Colonic mucosa (tissue), 4 donors: ENCODE results near the gene BPIFB2. TPM values are rescaled to one million over a fixed set of nuclear protein-coding genes. Genes with fewer than 3 reads are reported as not detected.

ENCODE experiments used
- DNase-seq: peaks from one replicate; pipeline ENCODE4 v3.0.0-alpha.2; 2020
- H3K27ac ChIP-seq: fragments of 200-600 bp; one replicate; pipeline ENCODE4 v1.8.0; 2021
- H3K27me3 ChIP-seq: fragments of 200-600 bp; one replicate; pipeline ENCODE4 v1.8.0; 2021
- H3K36me3 ChIP-seq: fragments of 200-600 bp; one replicate; pipeline ENCODE4 v1.8.0; 2021
- H3K4me1 ChIP-seq: fragments of 200-600 bp; one replicate; pipeline ENCODE4 v1.8.0; 2021; ENCODE audit warnings: mild to moderate bottlenecking
- H3K4me3 ChIP-seq: fragments of 200-600 bp; one replicate; pipeline ENCODE4 v1.8.0; 2021
- H3K9ac ChIP-seq, 2 donors: one replicate each; pipeline ENCODE4 v1.7.0; 2013; ENCODE audit warnings: control low read depth in 2 of 2, low read depth in 2 of 2, low read length in 2 of 2
- H3K9me3 ChIP-seq: fragments of 200-600 bp; one replicate; pipeline ENCODE4 v1.8.0; 2021
- CTCF ChIP-seq: fragments of 200-600 bp; IDR thresholded peaks from one replicate; pipeline ENCODE4 v1.8.0; 2022; ENCODE audit warnings: antibody characterized with exemption, mild to moderate bottlenecking
- intact Hi-C: fragments of 100-400 bp; cut with DNase I; formaldehyde crosslinking; loops from one replicate; pipeline ENCODE4 v1.14.1; 2022
- total RNA-seq, 2 donors: library from RNA; stranded (reverse); fragmentation: NEBNext Ultra II Directional in 1 of 2; extraction: Animal tissue kit (Norgen Biotek cat#: 25700) in 1 of 2; gene quantifications; one replicate each; pipeline ENCODE4 v1.2.1, GENCODE V29; 2021
- donor health status: healthy.
- donor health status: DM: no; HTN: no; CAD: no.
- donor health status: DM: no; HTN: no; CAD: no.

The BPIFB2 gene
- total RNA-seq, 2 donors from 2014 or later = 0.35 TPM; not detected in 1

DNA sequence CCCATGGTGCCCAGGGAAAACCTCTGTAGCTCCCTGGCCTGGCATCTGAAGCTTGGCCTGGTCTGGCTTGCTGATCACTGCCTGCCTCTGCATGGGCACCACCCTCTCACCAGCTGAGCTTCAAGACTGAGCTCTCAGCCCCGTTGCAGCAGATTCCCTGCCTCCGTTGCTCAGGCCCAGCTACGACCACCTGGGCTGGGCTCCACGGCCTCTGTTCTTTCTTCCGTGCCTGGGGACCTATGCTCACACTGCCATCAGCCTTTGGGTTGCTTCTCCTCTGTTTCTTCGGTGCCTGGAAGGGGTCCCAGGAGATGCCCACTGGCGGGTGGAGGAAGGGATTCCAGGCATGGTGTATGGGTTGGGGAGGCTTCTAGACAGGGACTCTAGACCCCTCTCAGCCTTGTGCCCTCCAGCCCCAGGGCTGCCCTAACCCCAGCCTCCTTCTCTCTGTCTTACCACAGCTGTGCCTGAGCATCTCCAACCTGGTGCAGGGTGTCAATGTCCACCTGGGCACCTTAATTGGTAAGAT is 9.1 kb downstream of the BPIFB2 start:
- Histone ChIP-seq H3K4me3 (no peak overlapping the region), H3K4me1 (no peaks in the 10 kb centered on the region), H3K36me3 (no peaks in the 10 kb centered on the region), H3K27ac (no peak overlapping the region), H3K9ac (no peak overlapping the region), H3K9me3 (no peaks in the 10 kb centered on the region), H3K27me3 (no peaks in the 10 kb centered on the region)
- no peak for DNase-seq
- TF ChIP-seq CTCF = no peak
- intact Hi-C loops = no loop called here

GRCh38 chr20:33017542-33017941 is 10.0 kb downstream of the BPIFB2 start:
- H3K27me3 ChIP-seq = no peaks in the 10 kb centered on the region
- intact Hi-C loops = no loop called here
- no peaks in the 10 kb centered on the region for H3K4me1 ChIP-seq
- no peaks in the 10 kb centered on the region for H3K9me3 ChIP-seq
- H3K4me3 ChIP-seq = no peak overlapping the region
- H3K9ac ChIP-seq = no peak overlapping the region
- H3K36me3 ChIP-seq = no peaks in the 10 kb centered on the region
- no peak overlapping the region for H3K27ac ChIP-seq
- TF ChIP-seq CTCF = no peak
- no peak for DNase-seq

- Histone ChIP-seq H3K9me3 (no peaks in the 10 kb centered on the region), H3K4me3 (no peak overlapping the region), H3K9ac (no peak overlapping the region), H3K27ac (no peak overlapping the region), H3K27me3 (no peaks in the 10 kb centered on the region), H3K36me3 (no peaks in the 10 kb centered on the region), H3K4me1 (no peaks in the 10 kb centered on the region)
- intact Hi-C loops = no loop called here
- no peak for TF ChIP-seq CTCF
- no peak for DNase-seq
These were observed 10.8 kb downstream of the BPIFB2 start for GRCh38 chr20:33018169-33018931.

GRCh38 chr20:33019465-33020277 is 12.2 kb downstream of the BPIFB2 start:
- Histone ChIP-seq H3K36me3 (no peaks in the 10 kb centered on the region), H3K4me3 (no peak overlapping the region), H3K9ac (no peak overlapping the region), H3K4me1 (no peaks in the 10 kb centered on the region), H3K27ac (no peak overlapping the region), H3K9me3 (no peaks in the 10 kb centered on the region), H3K27me3 (no peaks in the 10 kb centered on the region)
- TF ChIP-seq CTCF = no peak
- intact Hi-C loops = no loop called here
- no peak for DNase-seq

DNA sequence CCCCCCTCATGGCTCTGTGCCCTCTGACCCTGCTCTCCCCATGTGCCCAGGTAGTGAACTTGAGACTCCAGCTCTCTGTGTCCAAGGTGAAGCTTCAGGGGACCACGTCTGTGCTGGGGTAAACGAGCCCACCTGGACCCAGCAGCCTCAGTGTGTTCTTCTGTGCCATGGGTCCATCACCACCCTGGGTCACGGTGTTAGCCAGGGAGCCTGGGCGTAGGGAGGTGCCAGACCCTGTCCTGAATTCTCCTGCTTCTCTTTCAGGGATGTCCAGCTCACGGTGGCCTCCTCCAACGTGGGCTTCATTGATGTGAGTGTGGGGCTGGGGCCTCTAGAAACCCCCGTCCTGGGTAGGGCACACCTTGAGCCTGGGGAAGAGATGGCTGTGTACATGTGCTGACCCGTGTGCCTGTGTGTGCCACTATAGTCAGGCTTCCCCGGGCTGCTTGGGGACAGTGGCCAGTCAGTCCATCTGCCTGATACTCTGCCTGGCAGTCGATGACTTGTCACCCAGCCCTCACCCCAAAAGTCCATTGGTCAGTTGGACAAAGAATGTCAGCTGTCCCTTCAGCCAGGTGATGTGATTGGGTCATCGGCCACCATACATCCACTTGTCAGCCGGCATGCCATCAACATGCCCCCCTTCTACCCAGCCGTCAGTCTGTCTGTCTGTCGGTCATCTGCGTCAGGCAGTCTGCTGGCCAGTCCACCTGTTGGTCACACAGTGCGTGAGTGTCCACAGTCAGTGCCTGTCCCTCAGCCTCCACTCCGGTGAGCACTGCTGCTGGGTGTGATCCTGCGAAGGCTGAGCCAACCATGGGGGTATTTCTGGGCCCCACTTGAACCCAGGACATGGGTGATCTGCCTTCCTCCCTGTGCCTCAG is 13.0 kb downstream of the BPIFB2 start:
- no peaks in the 10 kb centered on the region for H3K27me3 ChIP-seq
- intact Hi-C loops = no loop called here
- no peak for DNase-seq
- H3K9ac ChIP-seq = no peak overlapping the region
- H3K4me1 ChIP-seq = no peaks in the 10 kb centered on the region
- H3K27ac ChIP-seq = no peak overlapping the region
- no peaks in the 10 kb centered on the region for H3K9me3 ChIP-seq
- no peaks in the 10 kb centered on the region for H3K36me3 ChIP-seq
- no peak for TF ChIP-seq CTCF
- no peak overlapping the region for H3K4me3 ChIP-seq
